HG02840 (cell line): ENCODE results near the gene REEP3.

ENCODE experiments used
- ATAC-seq: cut with Tn5 transposase; IDR thresholded peaks from one replicate; pipeline ENCODE4 v1.9.1; 2021; ENCODE audit warnings: mild to moderate bottlenecking, moderate library complexity, moderate number of reproducible peaks; ENCODE audit not compliant: unreplicated experiment, low FRiP score

Gene REEP3

DNA sequence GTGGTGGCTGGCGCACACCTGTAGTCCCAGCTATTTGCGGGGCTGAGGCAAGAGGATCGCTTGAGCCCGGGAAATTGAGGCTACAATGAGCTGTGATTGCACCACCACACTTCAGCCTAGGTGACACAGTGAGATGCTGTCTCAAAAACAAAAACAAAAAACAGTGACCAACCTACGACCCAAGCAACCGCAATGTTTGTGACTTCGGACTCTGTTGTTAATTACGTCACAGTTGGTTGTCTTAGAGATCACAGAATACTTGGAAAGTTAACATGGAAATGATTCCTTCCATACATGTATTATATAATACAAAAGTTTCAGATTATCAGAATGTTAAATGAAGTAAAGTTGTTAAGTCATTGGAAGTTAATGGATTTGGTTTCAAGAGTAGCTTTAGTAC is 106.2 kb downstream of the REEP3 start:
- ATAC-seq: no peak

DNA sequence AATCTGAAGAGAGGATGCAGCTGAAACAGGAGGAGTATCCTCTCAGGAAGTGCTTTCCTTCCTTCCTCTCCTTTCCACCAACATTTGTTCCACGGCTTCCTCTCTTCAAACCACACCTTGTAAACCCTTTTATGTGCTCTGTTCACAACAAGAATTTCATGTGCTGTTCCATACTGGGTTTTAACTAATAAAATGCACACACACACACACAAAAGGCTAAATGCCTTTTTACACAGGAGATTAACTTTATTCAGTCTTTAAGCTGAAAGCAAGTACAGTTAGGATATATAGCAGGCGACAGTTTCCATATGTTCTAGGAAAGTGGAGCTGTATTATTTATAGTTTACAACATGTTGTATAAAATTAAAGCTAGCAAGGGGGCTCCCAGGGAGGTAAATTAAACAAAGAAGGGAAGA is 106.7 kb downstream of the REEP3 start:
- ATAC-seq: no peak

DNA sequence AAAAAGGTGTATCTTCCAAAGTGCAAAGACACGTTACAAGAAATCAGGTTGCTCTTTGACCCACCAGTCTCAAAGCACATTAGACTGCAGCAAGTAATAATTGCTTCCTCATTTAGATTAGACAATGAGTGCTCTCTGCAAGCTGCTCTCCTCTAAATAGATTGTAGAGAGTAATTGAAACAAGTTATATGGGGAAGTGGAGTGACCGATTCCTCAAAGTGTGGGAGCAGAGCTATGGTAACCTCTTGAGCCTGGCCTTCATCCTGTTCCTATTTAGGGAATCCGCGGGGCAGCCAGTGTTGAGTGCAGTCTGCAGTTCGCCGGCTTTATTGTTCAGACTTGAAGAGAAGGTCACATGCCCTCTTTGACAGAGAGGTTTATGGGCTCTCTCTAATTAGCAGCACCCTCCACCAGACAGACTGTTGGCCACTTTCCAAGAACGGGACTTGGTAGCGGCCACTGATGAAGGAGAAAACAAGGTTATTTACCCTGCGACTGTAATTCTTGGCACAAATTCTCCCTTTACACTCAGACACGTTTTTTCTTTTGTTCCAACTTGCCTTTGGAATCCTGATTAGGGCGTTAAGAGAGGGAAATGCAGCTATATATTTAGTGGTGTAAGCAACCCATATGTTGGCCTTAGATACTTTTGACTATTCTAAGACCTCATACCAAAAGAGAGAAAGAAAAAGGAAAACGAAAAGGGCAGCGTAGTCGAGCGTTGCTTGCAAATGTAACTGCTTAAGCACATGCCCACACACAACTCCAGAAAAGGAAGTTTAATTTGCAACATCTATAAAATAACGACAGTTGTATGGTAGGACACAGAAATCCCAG is 107.5 kb downstream of the REEP3 start:
- ATAC-seq: peak; percentile 27

DNA sequence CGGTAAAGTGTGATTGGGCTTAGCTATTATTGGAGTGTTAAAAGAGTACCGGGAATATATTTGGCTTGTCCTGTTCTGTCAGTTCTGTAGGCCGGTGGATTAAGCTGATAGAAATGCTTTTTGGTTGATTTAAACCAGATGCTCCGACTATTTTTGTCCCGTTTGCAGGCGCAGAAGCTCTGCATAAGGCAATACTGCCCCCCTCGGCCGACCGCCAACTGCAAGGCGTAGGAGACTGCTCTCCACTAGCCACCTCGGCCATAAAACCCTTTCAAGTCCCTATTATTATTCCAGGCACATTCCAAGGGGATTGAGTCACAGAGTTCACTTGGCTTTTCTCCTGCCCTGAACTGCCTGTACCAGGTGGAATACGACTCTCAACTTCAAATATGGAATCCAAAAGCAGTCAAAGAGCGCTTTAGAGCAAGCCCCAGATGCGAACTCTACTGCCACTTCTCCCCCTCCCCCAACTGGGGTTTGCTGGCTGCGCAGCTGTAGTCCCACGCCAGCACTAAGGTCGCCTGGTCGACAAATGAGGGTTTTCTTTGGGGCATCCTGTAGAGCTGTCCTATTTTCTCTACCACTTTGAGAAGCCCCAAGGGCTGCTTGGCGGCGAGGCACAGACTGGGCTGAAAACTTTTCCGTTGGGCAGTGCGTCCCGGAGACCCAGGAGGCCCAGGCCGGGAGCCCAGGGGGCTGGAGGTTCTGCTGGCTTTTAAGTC is 108.3 kb downstream of the REEP3 start:
- ATAC-seq: peak; percentile 49

DNA sequence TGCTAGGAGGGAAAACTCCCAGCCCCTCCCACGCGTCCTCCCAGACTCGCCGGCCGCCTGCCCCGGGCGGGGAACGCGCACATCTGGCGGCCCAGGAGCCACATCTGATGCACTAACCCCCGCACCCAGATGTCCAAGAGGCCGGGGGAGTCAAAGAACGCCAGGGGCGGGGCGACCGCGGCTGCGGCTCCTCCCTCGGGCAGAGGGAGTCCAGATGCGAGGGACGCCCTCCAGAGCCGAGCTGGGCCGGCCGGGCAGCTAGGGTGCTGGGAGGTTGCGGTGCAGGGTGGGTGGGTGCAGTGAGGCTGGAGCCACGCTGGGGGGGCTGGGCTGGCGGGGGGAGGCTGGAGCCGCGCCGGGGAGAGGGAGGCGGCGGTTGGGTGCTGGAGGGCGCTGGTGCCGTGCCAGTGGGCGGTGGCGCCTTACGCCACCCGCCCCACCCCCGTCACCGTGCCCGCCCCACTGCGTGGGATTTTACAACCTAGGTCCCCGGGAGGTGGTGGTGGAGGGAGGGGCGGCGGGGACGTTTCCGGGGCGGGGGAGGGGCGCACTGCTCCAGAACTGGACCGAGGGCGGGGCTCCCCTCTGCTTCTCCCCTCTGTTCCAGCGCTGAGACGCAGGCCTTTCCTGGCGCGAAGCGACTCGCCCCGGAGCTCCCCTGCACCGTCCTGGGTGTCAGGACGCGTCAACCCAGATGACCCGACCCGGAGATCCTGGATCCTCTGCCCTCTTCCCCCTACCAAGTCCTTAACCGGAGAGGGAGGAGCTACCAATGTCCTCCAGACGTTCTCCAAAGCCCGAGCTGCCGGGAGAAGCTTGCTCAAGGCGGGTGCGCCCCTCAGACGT is 109.1 kb downstream of the REEP3 start:
- ATAC-seq: peak; percentile 63

DNA sequence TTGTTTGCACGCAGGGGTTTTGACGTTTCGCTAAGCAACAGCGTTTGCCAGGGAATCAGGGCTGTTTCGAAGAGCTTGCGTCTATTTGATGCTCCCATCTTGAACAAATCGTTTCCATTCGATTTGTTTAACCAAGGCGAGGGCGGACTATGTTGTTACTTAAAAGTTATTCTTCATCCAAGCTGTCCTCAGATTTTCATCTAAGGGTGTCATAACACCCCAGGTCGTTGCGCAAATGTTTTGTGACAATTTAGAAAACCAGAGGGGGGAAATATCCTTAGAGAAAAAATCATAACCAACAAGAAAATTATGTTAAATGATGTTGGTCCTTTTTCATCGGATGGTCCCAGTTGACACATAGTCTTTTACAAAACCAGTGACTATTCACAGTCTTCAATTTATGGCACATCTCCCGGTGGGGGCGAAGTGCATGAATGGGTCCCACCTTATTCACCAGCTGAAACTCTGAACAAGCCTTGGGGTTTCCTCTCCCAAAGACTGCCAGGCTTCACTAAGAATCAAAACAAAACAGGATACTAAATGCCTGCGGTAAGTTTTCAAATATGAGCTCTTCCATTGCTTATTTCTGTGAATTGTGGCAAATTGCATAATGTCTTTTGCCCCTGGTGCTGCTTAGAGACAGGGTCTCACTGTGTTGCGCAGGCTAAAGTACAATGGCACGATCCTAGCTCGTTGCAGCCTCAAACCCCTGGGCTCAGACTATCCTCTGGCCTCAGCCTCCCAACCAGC is 109.9 kb downstream of the REEP3 start:
- ATAC-seq: no peak

DNA sequence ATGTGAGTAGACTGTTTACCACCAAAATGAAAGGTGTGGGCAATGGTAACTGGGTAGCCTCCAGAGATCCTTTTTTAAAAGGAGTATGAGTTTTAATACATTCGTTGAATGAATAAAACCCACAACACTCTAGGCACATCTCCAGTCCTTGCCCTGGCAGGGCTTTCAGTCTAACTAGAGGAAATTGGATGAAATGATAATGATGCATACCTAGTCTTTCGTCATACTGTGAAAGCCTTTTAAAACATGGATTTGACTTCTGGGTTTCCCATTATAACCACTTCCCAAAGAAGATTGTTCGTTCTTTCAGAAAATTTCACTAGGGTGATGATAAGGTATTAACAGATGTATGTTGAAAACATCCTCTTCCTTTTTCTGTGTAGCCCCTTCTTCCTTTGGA is 110.8 kb downstream of the REEP3 start:
- ATAC-seq: no peak

DNA sequence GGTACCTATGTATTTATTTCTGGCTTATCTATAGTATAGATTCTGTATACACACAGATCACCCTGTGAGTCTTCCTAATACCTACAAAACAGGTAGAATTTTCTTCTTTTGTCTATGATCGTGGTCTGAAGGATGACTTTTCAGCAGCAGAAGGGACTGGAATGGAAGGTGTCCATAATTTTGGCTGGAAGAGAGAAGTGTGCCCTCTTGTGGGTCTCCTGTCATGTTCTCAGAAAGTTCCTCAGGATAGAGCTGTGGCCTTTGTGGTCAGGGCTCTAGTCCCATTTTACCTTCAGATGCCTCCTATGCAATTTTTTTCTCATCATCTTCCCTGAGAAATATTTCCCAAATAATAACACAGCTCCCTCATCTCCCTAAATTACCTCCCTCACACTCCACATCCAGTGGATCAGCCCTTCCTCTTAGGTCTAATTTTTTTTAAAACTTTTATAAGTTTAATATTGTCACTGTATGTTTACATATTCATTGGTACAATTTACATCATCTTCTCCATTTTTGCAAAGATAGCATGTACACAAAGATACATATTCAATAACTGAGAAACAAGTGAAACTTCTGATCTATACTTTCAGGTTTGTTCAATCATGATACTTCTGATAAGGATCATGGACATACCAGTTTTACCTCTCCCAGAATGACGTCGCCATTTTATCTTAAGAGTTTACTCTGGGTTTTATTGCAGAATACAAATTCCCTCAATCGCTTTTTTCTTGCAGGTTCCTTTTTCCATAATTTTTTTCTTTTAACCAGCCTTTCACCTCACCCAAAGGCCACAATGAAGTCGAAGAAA is 112.7 kb downstream of the REEP3 start:
- ATAC-seq: no peak

DNA sequence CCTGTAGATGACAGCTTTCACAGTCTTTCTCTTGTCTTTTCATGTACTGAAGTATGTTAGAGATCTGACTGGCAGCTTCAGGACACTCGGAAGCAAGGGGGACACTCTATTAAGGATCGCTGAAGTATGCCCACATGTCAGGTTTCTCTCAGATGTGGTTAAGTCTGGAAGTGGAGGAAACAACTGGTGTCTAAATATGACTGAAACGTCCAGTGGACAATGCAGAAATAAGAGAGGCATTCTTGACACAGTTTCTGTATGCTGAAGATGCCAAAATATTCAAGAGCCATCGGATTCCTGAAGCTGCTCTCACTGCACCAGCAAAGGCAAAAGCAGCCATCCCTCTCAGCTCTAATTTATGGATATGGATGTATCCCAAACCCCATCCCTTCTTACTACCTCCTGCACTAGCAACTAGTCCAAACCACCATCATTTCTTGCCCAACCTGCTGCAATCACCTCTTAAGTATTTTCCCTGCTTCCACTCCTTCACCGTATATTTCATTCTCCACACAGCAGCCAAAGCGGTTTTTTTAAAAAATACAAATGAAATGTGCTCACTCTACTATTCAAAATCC is 113.4 kb downstream of the REEP3 start:
- ATAC-seq: no peak

DNA sequence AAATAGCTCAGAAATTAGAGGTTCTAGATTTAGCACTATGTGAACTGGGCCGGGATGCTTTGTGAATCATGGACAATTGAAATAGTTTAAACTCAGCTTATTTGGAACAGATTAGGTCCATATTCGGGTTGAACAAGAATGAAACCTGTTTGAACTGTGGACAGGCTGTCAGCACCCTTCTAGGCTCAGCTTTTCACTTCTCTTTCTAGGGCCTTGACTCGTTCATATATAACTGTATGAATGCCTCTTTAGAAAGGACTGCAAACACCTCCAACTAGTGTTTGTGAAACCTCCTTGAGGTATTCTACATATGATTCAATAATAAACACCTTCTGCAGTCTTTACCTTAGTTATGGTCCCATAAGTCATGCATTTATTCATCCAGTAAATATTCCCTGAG is 115.6 kb downstream of the REEP3 start:
- no peak for ATAC-seq

DNA sequence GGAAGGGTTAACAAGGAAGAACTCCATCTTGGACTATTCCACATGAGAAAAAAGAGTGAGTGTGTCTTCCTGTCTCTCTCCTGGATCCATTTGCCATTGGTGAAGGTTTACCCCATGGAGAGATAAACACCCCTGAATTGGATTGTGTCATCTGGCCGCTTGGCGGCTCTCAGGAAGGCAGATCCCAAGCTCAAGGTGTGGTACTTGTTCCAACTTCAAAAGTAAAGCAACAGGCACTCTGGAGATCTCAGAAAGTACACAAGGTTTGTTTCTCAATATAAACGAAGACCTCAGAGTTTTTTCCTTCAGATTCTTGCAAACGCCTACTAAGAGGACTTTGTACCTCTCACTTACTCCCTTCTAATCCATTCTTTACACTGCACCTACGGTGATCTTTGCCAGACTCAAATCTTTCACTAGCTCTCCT is 116.7 kb downstream of the REEP3 start:
- no peak for ATAC-seq

DNA sequence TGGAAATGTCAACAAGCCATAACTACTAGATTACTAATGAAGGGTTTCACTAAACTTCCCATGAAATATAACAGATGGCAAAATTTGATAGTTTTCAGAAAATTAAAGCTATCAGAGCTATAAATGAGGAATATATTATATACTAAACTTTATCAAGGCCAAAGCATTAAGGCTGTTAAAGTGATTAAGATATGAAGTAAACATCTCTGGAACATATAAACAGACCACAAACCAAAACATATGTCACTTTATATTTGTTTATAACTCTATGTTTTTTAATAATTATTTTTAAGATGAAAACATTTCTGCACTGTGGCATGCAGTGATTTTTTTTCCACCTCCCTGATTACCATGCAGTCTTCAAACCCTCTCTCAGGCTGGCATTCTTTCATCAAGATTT is 120.2 kb downstream of the REEP3 start:
- no peak for ATAC-seq

DNA sequence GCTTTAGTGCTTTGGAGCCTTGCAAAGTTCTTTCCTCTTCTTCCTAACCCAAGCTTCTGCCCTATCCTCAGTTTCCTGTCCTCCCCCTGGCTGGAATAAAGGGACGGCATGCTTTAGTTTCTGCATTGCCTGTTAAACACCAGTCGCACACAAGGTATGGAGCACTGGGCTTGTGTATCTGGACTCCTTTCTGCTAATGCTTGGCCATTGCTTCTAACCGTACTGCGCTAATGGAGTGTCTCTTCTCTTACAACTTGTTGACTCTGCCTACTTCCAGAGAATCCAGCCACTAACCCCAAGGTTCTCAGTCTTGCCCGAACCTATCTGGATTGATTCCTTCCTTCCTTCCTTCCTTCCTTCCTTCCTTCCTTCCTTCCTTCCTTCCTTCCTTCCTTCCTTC is 120.6 kb downstream of the REEP3 start:
- ATAC-seq: no peak

DNA sequence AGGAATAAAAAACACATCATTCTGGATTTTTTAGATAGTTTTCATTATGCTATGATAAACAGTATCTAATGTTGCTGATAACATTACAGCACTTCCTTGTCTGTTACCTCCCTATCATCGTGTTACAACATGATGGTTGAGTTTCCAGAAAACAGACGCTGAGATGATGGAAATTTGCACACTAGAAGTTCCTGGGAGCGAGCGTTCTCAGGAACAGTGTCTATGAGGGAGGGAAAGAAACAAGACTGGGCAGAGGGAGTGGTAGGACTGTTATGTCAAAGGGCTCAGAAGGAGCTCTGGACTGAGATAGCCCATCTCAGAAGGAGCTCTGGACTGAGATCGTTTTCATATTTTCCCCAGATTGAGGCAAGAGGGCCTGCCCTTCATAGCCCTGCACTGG is 121.6 kb downstream of the REEP3 start:
- no peak for ATAC-seq

DNA sequence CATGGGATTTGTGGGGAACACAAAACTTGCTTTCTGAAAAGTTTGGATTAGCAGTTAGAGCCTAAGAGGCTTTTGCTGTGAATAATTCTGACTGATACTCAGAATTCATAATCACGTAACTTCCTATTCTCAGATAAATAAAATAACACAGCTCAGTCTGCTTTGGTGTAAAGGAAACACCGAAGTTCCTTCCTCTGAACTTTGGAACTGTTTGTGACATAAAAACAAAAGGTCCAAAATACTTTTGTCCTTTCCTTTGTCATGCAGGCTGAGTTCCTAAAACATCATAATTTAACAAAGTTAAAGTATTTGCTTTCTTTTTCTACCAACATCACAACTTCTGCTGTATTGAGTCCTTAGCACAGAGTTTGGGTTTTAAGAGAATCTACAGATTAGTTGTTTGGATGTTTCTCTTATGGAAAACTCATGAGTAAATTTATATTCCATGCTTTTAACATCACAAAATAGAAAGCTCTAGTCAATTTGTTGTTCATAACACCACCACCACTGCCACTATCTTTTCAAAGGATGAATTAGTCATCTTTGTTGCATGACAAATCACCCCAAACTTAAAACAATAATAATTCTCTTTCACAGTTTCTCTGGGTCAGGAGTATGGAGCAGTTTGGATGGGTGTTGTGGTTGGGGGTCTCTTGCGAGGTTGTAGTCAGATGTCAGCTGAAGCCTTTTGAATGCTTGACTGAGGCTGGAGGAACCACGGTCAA is 123.4 kb downstream of the REEP3 start:
- no peak for ATAC-seq

DNA sequence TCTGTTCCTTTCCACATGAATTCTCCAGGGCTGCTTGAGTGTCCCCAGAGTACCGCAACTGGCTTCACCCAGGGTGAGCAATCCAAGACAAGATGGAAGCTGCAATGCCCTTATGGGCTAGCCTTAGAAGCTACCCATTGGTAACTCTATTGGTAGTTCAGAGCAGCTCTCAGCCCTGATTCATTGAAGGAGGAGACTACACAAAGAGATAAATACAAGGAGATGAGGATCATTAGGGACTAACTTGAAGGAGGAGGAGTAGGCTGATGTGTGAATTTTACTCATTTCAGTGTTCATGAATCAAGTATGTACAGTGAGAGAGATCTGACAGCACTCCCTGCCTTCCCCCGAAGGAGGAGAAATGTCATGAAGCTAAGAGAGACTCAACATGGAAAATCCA is 124.0 kb downstream of the REEP3 start:
- ATAC-seq: no peak

DNA sequence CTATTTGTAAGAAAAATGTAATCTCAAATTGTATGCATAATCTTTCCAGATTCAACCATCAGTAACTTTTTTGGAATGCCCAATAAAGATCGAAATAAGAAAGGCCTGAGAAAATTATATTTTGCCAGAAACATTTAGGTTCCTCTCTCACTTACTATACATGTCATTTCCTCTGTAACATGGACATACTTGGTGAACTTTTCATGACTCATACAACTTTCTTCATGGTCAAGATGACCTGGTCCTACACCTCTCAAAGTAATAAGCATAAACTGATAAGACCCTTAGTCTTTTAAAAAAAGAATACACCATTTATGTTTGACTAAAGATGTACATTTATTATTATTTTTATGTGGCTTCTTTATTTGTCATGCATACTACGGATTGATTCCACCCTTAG is 125.3 kb downstream of the REEP3 start:
- no peak for ATAC-seq

DNA sequence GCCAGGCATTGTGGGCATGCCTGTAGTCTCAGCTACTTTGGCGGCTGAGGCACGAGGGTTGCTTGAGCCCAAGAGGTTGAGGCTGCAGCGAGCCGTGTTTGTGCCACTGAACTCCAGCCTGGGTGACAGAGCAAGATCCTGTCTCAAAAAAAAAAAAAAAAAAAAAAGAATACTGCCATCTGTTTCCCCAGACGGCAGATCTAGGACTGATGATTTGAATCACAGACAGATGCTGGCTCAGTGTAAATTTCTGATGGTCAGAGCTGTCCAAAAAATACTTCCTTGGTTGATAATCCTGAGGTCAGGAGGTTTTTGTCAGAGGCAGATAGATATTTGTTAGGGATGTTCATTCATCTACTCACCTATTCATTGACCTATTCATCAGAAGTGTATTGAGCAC is 130.7 kb downstream of the REEP3 start:
- no peak for ATAC-seq

DNA sequence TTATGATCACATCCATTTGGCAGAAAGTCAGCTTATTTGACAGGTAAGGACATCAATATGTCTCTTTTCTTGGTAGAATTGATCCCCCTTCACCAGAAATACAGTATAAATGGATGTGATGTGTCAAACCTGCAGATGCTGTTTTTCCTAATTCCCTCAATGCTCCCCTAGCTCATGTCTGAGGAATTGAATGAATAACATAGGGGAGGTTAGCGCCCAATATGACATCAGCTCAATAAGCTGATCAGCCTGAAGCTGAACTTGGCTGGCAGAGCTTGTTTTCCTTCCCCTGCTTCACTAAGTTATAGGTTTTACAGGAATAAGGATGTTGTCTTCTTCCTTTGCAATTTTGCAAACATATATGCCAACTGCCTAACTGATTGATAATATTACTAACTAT is 132.5 kb downstream of the REEP3 start:
- no peak for ATAC-seq
